HEK293 (cell line): ENCODE measurements around the gene SOX9.

Experiments used
- IKZF3 ChIP-seq: fragments of 450-650 bp; IDR thresholded peaks from 2 replicates; pipeline ENCODE4 v1.5.0; 2018; ENCODE audit warnings: missing biosample characterization, mild to moderate bottlenecking, missing genetic modification characterization, moderate library complexity
- KLF7 ChIP-seq: fragments of 450-650 bp; formaldehyde crosslinking; IDR thresholded peaks from 2 replicates; pipeline ENCODE4 v1.5.1; 2016; ENCODE audit warnings: missing biosample characterization, missing genetic modification characterization, borderline replicate concordance
- MZF1 ChIP-seq: fragments of 450-650 bp; formaldehyde crosslinking; IDR thresholded peaks from 2 replicates; pipeline ENCODE4 v1.5.1; 2017; ENCODE audit warnings: missing biosample characterization, missing genetic modification characterization, borderline replicate concordance
- OVOL3 ChIP-seq: fragments of 450-650 bp; formaldehyde crosslinking; IDR thresholded peaks from 2 replicates; pipeline ENCODE4 v1.5.1; 2016; ENCODE audit warnings: missing biosample characterization, missing genetic modification characterization
- PRDM1 ChIP-seq: fragments of 450-650 bp; formaldehyde crosslinking; IDR thresholded peaks from 2 replicates; pipeline ENCODE4; 2016; ENCODE audit warnings: missing biosample characterization, missing genetic modification characterization
- ZBTB21 ChIP-seq: fragments of 450-650 bp; formaldehyde crosslinking; IDR thresholded peaks from 2 replicates; pipeline ENCODE4 v1.5.1; 2017; ENCODE audit warnings: missing biosample characterization, missing genetic modification characterization
- ZFP3 ChIP-seq: fragments of 450-650 bp; formaldehyde crosslinking; IDR thresholded peaks from 2 replicates; pipeline ENCODE4 v1.5.1; 2016; ENCODE audit warnings: low read depth, missing biosample characterization, missing genetic modification characterization
- ZNF223 ChIP-seq: fragments of 450-650 bp; formaldehyde crosslinking; IDR thresholded peaks from 2 replicates; pipeline ENCODE4 v1.5.1; 2016; ENCODE audit warnings: missing biosample characterization, missing genetic modification characterization
- ZNF311 ChIP-seq: fragments of 450-650 bp; formaldehyde crosslinking; IDR thresholded peaks from 2 replicates; pipeline ENCODE4 v1.5.1; 2017; ENCODE audit warnings: missing biosample characterization, missing genetic modification characterization, borderline replicate concordance
- ZNF366 ChIP-seq: fragments of 450-650 bp; formaldehyde crosslinking; conservative IDR thresholded peaks from 2 replicates; pipeline ENCODE4 v1.5.1; 2016; ENCODE audit warnings: missing biosample characterization, missing genetic modification characterization
- ZNF416 ChIP-seq: fragments of 450-650 bp; formaldehyde crosslinking; IDR thresholded peaks from 2 replicates; pipeline ENCODE4 v1.5.1; 2016; ENCODE audit warnings: missing biosample characterization, missing genetic modification characterization
- ZNF48 ChIP-seq: fragments of 450-650 bp; formaldehyde crosslinking; IDR thresholded peaks from 2 replicates; pipeline ENCODE4 v1.5.1; 2016; ENCODE audit warnings: missing biosample characterization, missing genetic modification characterization
- ZNF529 ChIP-seq: fragments of 450-650 bp; formaldehyde crosslinking; IDR thresholded peaks from 2 replicates; pipeline ENCODE4 v1.5.1; 2017; ENCODE audit warnings: missing genetic modification characterization, missing biosample characterization; ENCODE audit not compliant: insufficient replicate concordance
- ZNF610 ChIP-seq: fragments of 450-650 bp; formaldehyde crosslinking; IDR thresholded peaks from 2 replicates; pipeline ENCODE4 v1.5.1; 2016; ENCODE audit warnings: missing biosample characterization, missing genetic modification characterization, borderline replicate concordance
- ZNF629 ChIP-seq: fragments of 450-650 bp; formaldehyde crosslinking; IDR thresholded peaks from 2 replicates; pipeline ENCODE4 v1.5.1; 2017; ENCODE audit warnings: missing biosample characterization, missing genetic modification characterization
- ZNF654 ChIP-seq: fragments of 450-650 bp; formaldehyde crosslinking; IDR thresholded peaks from 2 replicates; pipeline ENCODE4 v1.5.1; 2016; ENCODE audit warnings: low read depth, missing biosample characterization, missing genetic modification characterization
- ZNF677 ChIP-seq: fragments of 450-650 bp; IDR thresholded peaks from 2 replicates; pipeline ENCODE4 v1.5.0; 2018; ENCODE audit warnings: missing biosample characterization, mild to moderate bottlenecking, missing genetic modification characterization, moderate library complexity
- ZNF76 ChIP-seq: fragments of 450-650 bp; formaldehyde crosslinking; IDR thresholded peaks from 2 replicates; pipeline ENCODE4; 2016; ENCODE audit warnings: low read depth, missing biosample characterization, missing genetic modification characterization, borderline replicate concordance
- ZNF777 ChIP-seq: fragments of 450-650 bp; formaldehyde crosslinking; IDR thresholded peaks from 2 replicates; pipeline ENCODE4 v1.5.1; 2017; ENCODE audit warnings: missing biosample characterization, missing genetic modification characterization, borderline replicate concordance
- TF ChIP-seq, protein P1 (sequence below): fragments of 450-650 bp; formaldehyde crosslinking; conservative IDR thresholded peaks from 2 replicates; pipeline ENCODE4 v1.5.1; 2016; ENCODE audit warnings: low read depth, missing biosample characterization, missing genetic modification characterization
- TF ChIP-seq, protein P2 (sequence below): fragments of 450-650 bp; formaldehyde crosslinking; IDR thresholded peaks from 2 replicates; pipeline ENCODE4 v1.5.1; 2016; ENCODE audit warnings: missing biosample characterization, missing genetic modification characterization
- TF ChIP-seq, protein P3 (sequence below): fragments of 450-650 bp; formaldehyde crosslinking; optimal IDR thresholded peaks from 2 replicates; pipeline ENCODE3; 2016; ENCODE audit warnings: missing biosample characterization, mild to moderate bottlenecking, missing genetic modification characterization
- TF ChIP-seq, protein P4 (sequence below): fragments of 450-650 bp; formaldehyde crosslinking; IDR thresholded peaks from 2 replicates; pipeline ENCODE4 v1.5.1; 2016; ENCODE audit warnings: missing biosample characterization, missing genetic modification characterization
- TF ChIP-seq, protein P5 (sequence below): sonication (generic); formaldehyde crosslinking; IDR thresholded peaks from 2 replicates; pipeline ENCODE4 v1.8.1; 2022; ENCODE audit warnings: mild to moderate bottlenecking, moderate library complexity, missing genetic modification reagents
- TF ChIP-seq, protein P6 (sequence below): fragments of 450-650 bp; formaldehyde crosslinking; IDR thresholded peaks from 2 replicates; pipeline ENCODE4 v1.5.1; 2016; ENCODE audit warnings: missing biosample characterization, missing genetic modification characterization

The SOX9 gene

DNA sequence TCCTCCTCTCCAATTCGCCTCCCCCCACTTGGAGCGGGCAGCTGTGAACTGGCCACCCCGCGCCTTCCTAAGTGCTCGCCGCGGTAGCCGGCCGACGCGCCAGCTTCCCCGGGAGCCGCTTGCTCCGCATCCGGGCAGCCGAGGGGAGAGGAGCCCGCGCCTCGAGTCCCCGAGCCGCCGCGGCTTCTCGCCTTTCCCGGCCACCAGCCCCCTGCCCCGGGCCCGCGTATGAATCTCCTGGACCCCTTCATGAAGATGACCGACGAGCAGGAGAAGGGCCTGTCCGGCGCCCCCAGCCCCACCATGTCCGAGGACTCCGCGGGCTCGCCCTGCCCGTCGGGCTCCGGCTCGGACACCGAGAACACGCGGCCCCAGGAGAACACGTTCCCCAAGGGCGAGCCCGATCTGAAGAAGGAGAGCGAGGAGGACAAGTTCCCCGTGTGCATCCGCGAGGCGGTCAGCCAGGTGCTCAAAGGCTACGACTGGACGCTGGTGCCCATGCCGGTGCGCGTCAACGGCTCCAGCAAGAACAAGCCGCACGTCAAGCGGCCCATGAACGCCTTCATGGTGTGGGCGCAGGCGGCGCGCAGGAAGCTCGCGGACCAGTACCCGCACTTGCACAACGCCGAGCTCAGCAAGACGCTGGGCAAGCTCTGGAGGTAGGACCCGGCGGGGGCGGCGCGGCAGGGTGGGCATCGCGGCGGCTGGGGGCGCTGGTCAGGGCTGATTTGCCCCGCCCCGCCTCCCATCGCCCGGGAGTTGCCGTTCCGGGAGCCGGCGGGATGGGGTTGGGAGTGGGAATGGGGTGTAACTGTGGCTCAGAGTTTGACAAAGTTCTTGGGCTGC, 567 bp downstream of the SOX9 start (continued):
- TF ChIP-seq, protein P1, sequence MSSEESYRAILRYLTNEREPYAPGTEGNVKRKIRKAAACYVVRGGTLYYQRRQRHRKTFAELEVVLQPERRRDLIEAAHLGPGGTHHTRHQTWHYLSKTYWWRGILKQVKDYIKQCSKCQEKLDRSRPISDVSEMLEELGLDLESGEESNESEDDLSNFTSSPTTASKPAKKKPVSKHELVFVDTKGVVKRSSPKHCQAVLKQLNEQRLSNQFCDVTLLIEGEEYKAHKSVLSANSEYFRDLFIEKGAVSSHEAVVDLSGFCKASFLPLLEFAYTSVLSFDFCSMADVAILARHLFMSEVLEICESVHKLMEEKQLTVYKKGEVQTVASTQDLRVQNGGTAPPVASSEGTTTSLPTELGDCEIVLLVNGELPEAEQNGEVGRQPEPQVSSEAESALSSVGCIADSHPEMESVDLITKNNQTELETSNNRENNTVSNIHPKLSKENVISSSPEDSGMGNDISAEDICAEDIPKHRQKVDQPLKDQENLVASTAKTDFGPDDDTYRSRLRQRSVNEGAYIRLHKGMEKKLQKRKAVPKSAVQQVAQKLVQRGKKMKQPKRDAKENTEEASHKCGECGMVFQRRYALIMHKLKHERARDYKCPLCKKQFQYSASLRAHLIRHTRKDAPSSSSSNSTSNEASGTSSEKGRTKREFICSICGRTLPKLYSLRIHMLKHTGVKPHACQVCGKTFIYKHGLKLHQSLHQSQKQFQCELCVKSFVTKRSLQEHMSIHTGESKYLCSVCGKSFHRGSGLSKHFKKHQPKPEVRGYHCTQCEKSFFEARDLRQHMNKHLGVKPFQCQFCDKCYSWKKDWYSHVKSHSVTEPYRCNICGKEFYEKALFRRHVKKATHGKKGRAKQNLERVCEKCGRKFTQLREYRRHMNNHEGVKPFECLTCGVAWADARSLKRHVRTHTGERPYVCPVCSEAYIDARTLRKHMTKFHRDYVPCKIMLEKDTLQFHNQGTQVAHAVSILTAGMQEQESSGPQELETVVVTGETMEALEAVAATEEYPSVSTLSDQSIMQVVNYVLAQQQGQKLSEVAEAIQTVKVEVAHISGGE: 0 out of 2 replicates have a peak, but pooled peaks have one; percentile 51
- TF ChIP-seq ZNF629 (tag by site-specific recombination) (no peak), ZNF654 (no peak), IKZF3 (peak; percentile 85), ZNF76 (tag by site-specific recombination) (no peak), ZNF223 (tag by site-specific recombination) (no peak), OVOL3 (tag by site-specific recombination) (no peak), ZFP3 (no peak), ZNF529 (no peak), ZNF311 (tag by site-specific recombination) (no peak), ZNF416 (no peak), ZNF777 (tag by site-specific recombination) (peak; percentile 87; the same call in 1 of the 2 replicates), KLF7 (tag by site-specific recombination) (no peak), PRDM1 (tag by site-specific recombination) (no peak), ZNF48 (no peak), ZBTB21 (tag by site-specific recombination) (no peak), MZF1 (tag by site-specific recombination) (no peak), ZNF366 (no peak), ZNF610 (tag by site-specific recombination) (0 out of 2 replicates have a peak, but pooled peaks have one; percentile 23), ZNF677 (no peak)
- TF ChIP-seq, protein P2, sequence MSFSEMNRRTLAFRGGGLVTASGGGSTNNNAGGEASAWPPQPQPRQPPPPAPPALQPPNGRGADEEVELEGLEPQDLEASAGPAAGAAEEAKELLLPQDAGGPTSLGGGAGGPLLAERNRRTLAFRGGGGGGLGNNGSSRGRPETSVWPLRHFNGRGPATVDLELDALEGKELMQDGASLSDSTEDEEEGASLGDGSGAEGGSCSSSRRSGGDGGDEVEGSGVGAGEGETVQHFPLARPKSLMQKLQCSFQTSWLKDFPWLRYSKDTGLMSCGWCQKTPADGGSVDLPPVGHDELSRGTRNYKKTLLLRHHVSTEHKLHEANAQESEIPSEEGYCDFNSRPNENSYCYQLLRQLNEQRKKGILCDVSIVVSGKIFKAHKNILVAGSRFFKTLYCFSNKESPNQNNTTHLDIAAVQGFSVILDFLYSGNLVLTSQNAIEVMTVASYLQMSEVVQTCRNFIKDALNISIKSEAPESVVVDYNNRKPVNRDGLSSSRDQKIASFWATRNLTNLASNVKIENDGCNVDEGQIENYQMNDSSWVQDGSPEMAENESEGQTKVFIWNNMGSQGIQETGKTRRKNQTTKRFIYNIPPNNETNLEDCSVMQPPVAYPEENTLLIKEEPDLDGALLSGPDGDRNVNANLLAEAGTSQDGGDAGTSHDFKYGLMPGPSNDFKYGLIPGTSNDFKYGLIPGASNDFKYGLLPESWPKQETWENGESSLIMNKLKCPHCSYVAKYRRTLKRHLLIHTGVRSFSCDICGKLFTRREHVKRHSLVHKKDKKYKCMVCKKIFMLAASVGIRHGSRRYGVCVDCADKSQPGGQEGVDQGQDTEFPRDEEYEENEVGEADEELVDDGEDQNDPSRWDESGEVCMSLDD (tag by site-specific recombination): no peak
- TF ChIP-seq, protein P3, sequence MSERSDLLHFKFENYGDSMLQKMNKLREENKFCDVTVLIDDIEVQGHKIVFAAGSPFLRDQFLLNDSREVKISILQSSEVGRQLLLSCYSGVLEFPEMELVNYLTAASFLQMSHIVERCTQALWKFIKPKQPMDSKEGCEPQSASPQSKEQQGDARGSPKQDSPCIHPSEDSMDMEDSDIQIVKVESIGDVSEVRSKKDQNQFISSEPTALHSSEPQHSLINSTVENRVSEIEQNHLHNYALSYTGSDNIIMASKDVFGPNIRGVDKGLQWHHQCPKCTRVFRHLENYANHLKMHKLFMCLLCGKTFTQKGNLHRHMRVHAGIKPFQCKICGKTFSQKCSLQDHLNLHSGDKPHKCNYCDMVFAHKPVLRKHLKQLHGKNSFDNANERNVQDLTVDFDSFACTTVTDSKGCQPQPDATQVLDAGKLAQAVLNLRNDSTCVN (tag by site-specific recombination): peak; percentile 97
- TF ChIP-seq, protein P4, sequence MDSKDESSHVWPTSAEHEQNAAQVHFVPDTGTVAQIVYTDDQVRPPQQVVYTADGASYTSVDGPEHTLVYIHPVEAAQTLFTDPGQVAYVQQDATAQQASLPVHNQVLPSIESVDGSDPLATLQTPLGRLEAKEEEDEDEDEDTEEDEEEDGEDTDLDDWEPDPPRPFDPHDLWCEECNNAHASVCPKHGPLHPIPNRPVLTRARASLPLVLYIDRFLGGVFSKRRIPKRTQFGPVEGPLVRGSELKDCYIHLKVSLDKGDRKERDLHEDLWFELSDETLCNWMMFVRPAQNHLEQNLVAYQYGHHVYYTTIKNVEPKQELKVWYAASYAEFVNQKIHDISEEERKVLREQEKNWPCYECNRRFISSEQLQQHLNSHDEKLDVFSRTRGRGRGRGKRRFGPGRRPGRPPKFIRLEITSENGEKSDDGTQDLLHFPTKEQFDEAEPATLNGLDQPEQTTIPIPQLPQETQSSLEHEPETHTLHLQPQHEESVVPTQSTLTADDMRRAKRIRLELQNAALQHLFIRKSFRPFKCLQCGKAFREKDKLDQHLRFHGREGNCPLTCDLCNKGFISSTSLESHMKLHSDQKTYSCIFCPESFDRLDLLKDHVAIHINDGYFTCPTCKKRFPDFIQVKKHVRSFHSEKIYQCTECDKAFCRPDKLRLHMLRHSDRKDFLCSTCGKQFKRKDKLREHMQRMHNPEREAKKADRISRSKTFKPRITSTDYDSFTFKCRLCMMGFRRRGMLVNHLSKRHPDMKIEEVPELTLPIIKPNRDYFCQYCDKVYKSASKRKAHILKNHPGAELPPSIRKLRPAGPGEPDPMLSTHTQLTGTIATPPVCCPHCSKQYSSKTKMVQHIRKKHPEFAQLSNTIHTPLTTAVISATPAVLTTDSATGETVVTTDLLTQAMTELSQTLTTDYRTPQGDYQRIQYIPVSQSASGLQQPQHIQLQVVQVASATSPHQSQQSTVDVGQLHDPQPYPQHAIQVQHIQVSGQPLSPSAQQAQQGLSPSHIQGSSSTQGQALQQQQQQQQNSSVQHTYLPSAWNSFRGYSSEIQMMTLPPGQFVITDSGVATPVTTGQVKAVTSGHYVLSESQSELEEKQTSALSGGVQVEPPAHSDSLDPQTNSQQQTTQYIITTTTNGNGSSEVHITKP: no peak
- TF ChIP-seq, protein P5, sequence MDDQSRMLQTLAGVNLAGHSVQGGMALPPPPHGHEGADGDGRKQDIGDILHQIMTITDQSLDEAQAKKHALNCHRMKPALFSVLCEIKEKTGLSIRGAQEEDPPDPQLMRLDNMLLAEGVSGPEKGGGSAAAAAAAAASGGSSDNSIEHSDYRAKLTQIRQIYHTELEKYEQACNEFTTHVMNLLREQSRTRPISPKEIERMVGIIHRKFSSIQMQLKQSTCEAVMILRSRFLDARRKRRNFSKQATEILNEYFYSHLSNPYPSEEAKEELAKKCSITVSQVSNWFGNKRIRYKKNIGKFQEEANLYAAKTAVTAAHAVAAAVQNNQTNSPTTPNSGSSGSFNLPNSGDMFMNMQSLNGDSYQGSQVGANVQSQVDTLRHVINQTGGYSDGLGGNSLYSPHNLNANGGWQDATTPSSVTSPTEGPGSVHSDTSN (CRISPR knock-in tag): no peak
- TF ChIP-seq, protein P6, sequence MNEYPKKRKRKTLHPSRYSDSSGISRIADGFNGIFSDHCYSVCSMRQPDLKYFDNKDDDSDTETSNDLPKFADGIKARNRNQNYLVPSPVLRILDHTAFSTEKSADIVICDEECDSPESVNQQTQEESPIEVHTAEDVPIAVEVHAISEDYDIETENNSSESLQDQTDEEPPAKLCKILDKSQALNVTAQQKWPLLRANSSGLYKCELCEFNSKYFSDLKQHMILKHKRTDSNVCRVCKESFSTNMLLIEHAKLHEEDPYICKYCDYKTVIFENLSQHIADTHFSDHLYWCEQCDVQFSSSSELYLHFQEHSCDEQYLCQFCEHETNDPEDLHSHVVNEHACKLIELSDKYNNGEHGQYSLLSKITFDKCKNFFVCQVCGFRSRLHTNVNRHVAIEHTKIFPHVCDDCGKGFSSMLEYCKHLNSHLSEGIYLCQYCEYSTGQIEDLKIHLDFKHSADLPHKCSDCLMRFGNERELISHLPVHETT (tag by site-specific recombination): no peak
